GM19372 (cell line): ENCODE measurements around the gene SPAG16.
"Not testable (repeated sequence)": the region's sequence is repeated elsewhere in the genome, so short reads cannot be mapped to it uniquely, and the experiment has no call there.

Experiments
- ATAC-seq: cut with Tn5 transposase; IDR thresholded peaks from one replicate; pipeline ENCODE4 v1.9.1; 2021; ENCODE audit warnings: mild to moderate bottlenecking, low read depth, moderate library complexity; ENCODE audit not compliant: unreplicated experiment

SPAG16 gene

GRCh38 chr2:214052235-214052634, 768.0 kb downstream of the SPAG16 start:
- ATAC-seq, result no peak

DNA sequence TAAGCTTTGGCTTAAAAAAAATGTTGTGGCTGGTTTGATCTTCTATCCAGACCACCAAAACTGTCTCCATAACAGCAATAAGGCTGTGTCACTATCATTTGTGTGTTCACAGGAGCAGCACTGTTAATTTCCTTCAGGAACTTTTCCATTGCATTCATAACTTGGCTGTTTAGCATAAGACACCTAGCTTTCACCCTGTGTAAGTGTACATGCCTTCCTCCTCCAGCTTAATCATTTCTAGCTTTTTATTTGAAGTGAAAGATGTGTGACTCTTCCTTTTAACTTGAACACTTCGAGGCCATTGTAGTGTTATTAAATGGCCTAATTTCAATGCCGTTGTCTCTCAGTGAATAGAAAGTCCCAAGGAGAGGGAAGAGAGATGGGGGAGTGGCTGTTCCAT, 773.7 kb downstream of the SPAG16 start:
- no peak for ATAC-seq

- not testable (repeated sequence) for ATAC-seq
Observed at GRCh38 chr2:214062279-214062678, 778.0 kb downstream of the SPAG16 start.

DNA sequence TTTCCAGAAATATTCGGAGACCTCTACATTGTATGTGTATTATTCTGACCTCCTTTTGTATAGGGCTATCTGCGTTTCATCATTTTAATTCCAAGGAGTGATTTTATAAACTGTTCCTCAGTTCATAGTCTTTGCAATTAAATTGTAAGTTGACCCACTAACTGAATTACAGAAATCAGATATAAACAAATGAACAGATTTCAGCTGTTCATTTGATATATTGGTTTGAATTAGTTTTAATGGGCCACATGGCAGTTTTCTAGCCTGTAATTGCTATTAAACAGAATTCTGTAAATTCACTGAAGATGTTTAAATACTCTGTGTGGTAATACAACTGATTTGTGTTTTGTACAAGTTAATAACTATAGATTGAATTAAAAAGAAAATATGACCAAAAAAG, 780.2 kb downstream of the SPAG16 start:
- no peak for ATAC-seq

DNA sequence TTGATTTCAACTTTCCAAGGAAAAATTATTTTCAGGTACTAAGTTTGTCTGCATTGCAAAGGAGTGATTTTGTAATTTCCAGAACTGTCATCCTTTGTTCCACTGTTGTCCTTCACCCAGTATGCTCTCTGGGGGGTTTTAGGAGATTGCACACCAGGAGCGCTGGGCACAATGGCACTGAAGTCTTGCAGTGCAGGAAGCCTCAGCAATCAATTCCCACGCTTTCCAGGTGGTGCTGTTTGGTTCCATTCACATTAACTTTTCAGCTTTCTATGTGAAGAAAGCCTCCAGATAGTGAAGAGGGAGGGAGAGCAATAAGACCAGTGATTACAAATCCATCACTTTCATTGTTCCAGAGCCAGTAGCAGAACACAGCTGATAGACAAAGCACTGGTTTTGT, 782.6 kb downstream of the SPAG16 start:
- no peak for ATAC-seq

DNA sequence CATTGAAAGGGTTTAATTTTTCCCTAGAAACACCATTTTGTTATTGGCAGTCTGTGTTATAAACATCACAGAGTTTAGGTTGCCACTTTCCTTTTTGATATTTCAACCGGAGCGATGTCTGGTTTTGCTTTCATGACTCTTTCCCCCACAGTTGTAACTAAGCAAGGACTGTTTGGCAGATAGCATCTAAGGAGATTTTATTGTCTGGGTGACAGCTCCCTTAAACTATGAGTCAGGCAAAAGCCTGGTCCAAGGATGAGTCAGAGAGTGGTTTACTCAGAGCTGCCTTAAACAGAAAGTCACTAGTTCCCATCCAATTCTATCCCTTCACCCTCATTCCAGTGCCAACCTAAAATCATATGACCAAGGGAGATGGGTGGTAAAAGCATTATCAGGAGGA, 785.0 kb downstream of the SPAG16 start:
- no peak for ATAC-seq

- ATAC-seq, result no peak
Observed at GRCh38 chr2:214075456-214075855, 791.2 kb downstream of the SPAG16 start.

DNA sequence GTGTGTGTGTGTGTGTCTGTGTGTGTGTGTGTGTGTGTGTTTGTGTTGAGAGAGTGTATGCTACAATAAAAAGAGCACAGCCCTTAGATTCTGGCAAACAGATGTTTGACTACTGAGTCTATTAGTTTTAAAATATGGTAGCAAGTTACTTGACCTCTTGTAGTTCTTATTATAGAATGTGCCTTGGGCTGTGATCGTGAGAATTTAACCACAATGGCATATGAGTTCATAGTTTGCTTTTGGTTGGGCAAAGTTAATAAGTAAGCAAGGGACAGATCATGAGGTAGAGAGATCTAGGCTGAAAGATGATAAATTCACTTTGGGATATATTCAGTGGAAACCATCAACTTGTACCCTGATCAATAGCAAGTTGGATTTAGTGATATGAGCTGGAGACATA, 792.3 kb downstream of the SPAG16 start:
- no peak for ATAC-seq

- ATAC-seq, result no peak
Observed at GRCh38 chr2:214077727-214078126, 793.5 kb downstream of the SPAG16 start.

GRCh38 chr2:214079032-214079431, 794.8 kb downstream of the SPAG16 start:
- ATAC-seq, result no peak

GRCh38 chr2:214088536-214088935, 804.3 kb downstream of the SPAG16 start:
- no peak for ATAC-seq

DNA sequence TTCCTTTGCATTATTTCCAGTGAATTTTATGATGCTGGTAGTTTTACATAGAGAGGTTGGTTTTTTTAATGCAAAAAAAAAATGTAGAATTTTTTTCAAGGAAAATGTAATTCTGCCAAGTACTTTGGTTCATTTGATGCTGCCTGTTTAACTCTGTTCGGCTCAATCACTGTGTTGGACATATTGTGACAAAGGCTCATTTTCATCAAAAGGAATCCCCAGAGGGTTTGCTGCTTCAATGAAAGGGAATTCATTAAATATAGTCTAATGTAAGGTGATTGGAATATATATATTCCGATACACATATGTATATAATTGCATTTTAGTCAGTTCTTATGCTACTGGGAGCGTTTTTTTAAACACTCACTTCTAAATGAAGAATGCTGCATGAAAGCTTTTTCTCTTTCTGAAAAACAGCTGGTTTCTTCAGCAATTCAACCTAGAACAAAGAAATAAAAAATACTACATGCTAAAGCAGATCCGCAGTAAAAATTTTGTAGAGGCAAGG, 812.0 kb downstream of the SPAG16 start:
- ATAC-seq, result no peak

DNA sequence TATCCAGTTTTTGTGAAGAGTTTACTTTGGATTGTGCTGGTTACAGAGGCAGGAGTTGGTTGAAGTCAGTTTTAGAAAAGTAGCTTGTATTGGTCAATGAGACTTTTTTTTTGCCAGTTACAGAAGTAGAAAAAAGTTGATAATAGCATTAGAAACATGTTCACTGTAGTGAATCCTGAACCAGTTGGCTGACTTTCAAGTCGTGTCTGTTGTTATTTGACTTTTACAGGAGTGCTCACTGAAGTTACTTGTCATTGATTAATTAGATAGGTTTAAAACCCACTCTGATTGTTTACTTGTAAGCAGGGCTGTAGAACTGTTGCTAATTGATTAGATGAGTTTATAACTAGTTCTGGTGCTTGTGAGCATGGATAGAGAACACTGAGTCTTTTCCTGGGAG, 814.5 kb downstream of the SPAG16 start:
- no peak for ATAC-seq

DNA sequence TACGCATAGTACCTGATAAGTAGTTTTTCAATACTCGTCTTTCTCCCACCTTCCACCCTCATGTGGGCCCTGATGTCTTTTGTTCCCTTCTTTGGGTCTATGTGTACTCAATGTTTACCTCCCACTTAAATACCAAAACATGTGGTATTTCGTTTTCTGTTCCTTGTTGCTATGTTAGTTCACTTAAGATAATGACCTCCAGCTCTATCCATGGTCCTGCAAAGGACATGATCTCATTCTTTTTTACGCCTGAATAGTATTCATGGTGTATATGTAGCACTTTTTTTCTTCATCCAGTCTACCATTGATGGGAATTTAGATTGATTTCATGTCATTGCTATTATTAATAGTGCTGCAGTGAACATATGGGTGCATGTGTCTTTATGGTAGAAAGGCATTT, 816.2 kb downstream of the SPAG16 start:
- ATAC-seq, result no peak

GRCh38 chr2:214103276-214104001, 819.2 kb downstream of the SPAG16 start:
- ATAC-seq, result no peak

DNA sequence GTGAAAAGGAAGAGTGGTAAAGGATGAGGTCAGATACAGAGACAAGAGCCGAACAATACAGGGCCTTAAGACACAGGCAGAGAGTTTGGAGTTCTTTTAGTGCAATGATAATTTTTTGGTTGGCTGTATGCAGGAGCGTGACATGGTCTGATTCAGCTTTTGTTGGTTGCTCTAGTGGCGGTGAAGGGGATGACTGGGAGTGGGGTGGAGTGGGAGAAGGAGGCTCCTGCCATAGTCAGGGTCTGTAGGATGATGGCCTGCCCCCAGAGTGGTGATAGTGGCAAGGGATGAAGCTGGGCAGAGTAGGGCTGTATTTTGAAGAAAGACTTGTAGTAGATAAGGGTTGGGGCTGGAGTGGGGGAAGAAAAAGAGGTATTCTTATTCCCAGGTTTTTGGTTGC, 820.0 kb downstream of the SPAG16 start:
- no peak for ATAC-seq

DNA sequence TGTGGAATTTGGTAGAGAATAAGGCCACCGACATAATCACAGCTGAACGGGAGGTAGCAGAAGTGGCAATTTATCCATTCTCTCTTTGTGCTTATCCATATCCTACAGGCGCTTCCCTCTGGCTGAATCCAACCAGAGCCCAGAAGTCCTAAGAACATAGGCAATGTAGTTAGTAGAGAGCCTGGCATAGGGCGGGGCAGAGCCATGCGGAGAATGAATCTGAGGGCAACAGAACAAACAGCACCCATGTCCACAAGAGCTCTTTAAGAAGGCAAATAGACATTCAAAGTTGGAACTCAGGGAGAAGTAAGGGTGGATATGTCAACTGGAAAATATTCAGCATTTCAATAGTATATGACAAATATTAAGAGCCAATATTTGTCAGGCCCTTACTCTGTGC, 820.7 kb downstream of the SPAG16 start:
- ATAC-seq, result no peak

DNA sequence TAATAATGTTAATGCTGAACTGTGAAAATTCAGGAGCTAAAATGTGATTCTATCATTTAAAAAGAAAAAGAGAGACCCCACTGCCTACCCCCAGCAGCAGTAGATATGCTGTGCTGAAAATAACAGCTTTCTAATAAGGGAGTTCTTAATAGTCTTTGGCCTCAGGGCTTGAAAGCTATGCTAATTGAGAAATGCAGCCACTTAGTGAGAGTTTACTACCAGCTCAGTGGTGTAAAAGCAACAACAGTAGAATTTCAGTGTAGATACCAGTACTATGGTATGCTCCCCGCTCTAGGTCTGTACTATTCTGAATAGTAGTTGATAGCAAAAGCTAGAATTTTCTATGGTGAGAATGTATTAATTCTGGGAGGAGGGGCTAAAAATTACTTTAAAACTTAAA, 823.5 kb downstream of the SPAG16 start:
- ATAC-seq, result no peak

DNA sequence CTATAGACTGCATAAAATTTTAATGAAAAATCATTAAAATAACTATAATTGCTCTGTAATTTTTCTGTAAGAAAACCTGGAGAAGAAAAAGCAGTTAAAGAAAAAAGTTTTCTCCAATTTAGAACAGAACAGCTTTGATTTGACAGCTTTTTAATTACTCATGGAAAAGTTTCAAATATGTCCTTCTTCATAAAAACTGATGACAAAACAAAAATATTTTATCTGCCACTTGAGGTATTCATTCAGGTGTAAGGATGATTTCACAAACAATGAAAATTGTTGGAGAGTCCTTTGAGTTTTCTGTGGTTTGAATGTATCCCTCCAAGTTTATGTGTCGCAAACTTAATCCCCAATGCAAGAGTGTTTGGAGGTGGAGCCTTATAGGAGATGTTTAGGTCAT, 824.3 kb downstream of the SPAG16 start:
- ATAC-seq, result no peak

DNA sequence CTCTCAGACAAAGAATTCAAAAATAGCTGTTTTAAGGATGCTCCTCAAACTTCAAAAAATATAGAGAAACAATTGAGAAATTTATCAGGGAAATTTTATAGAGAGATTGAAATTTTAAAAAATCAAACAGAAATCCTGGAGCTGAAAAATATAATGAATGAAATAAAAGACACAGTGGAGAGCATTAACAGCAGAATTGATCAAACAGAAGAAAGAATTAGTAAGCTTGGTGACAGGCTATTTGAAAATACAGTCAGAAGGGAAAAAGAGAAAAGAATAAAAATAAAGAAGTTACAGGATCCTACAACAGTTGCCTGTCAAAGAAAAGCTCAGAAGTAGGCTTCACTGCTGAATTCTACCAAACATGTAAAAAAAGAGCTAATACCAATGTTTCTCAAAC, 832.8 kb downstream of the SPAG16 start:
- no peak for ATAC-seq

GRCh38 chr2:214126135-214126534, 841.9 kb downstream of the SPAG16 start:
- no peak for ATAC-seq

- ATAC-seq, result no peak
Observed at GRCh38 chr2:214127170-214127569, 842.9 kb downstream of the SPAG16 start.

GRCh38 chr2:214127571-214127970, 843.3 kb downstream of the SPAG16 start:
- ATAC-seq, result no peak
